HT-29 (cell line): ENCODE data around the gene KIF26B. TPM values are rescaled to one million over a fixed set of nuclear protein-coding genes. Genes with fewer than 3 reads are reported as not detected.

ENCODE experiments used
- DNase-seq: peaks from one replicate; pipeline ENCODE4 v3.0.0-alpha.2; 2015; ENCODE audit warnings: low spot score
- total RNA-seq: library from RNA; depleted of rRNA; stranded (reverse); fragments of >200 nt; shearing (Covaris generic); gene quantifications from 2 replicates; pipeline ENCODE4 v1.2.3, GENCODE V29; 2014

Gene KIF26B
- total RNA-seq, 1 experiment from 2014 or later: 0.74 TPM

GRCh38 chr1:245589316-245589715 lies 434.5 kb downstream of the KIF26B start:
- no peak for DNase-seq

GRCh38 chr1:245589906-245590305 lies 435.1 kb downstream of the KIF26B start:
- no peak for DNase-seq

GRCh38 chr1:245590726-245591125 lies 435.9 kb downstream of the KIF26B start:
- DNase-seq: no peak

- no peak for DNase-seq
These were observed 436.8 kb downstream of the KIF26B start for GRCh38 chr1:245591346-245592188.

GRCh38 chr1:245592189-245592460 lies 437.3 kb downstream of the KIF26B start:
- no peak for DNase-seq

- DNase-seq: no peak
These were observed 443.9 kb downstream of the KIF26B start for GRCh38 chr1:245598524-245599305.

- no peak for DNase-seq
These were observed 444.8 kb downstream of the KIF26B start for GRCh38 chr1:245599371-245600174.

- no peak for DNase-seq
These were observed 445.9 kb downstream of the KIF26B start for GRCh38 chr1:245600658-245601057.

- no peak for DNase-seq
These were observed 448.6 kb downstream of the KIF26B start for GRCh38 chr1:245603311-245603865.

GRCh38 chr1:245604979-245605378 lies 450.2 kb downstream of the KIF26B start:
- DNase-seq: no peak

- no peak for DNase-seq
These were observed 450.8 kb downstream of the KIF26B start for GRCh38 chr1:245605480-245606156.

- DNase-seq: no peak
These were observed 451.5 kb downstream of the KIF26B start for GRCh38 chr1:245606157-245606725.

GRCh38 chr1:245608271-245608670 lies 453.5 kb downstream of the KIF26B start:
- DNase-seq: no peak

GRCh38 chr1:245609354-245610150 lies 454.8 kb downstream of the KIF26B start:
- DNase-seq: peak; percentile 32

GRCh38 chr1:245611251-245611650 lies 456.5 kb downstream of the KIF26B start:
- no peak for DNase-seq

GRCh38 chr1:245614476-245614875 lies 459.7 kb downstream of the KIF26B start:
- DNase-seq: no peak

- DNase-seq: no peak
These were observed 460.2 kb downstream of the KIF26B start for GRCh38 chr1:245615001-245615400.

GRCh38 chr1:245621589-245621988 lies 466.8 kb downstream of the KIF26B start:
- no peak for DNase-seq

- DNase-seq: no peak
These were observed 467.7 kb downstream of the KIF26B start for GRCh38 chr1:245622332-245623014.
